Lower lobe of right lung (tissue), 2 donors: ENCODE results near the gene TMEM43. TPM values are rescaled to one million over a fixed set of nuclear protein-coding genes. Genes with fewer than 3 reads are reported as not detected.

Source experiments
- ATAC-seq, 2 donors: fragments of 200-7000 bp; cut with Tn5 transposase; one replicate each; pipeline ENCODE4 v1.9.1; 2020 to 2022; ENCODE audit warnings: mild to moderate bottlenecking in 2 of 2, moderate library complexity in 2 of 2
- DNase-seq: peaks from one replicate; pipeline ENCODE4 v3.0.0-alpha.2; 2020
- H3K27ac ChIP-seq: fragments of 200-600 bp; one replicate; pipeline ENCODE4 v1.8.0; 2022
- H3K27me3 ChIP-seq: fragments of 200-600 bp; one replicate; pipeline ENCODE4 v1.8.0; 2022; ENCODE audit warnings: low read depth
- H3K36me3 ChIP-seq: fragments of 200-600 bp; one replicate; pipeline ENCODE4 v1.8.0; 2022; ENCODE audit warnings: mild to moderate bottlenecking
- H3K4me1 ChIP-seq: fragments of 200-600 bp; one replicate; pipeline ENCODE4 v1.8.0; 2022
- H3K4me3 ChIP-seq: fragments of 200-600 bp; one replicate; pipeline ENCODE4 v1.8.0; 2022; ENCODE audit warnings: mild to moderate bottlenecking
- H3K9me3 ChIP-seq: fragments of 200-600 bp; one replicate; pipeline ENCODE4 v1.8.0; 2022
- intact Hi-C: fragments of 100-400 bp; cut with DNase I; formaldehyde crosslinking; loops from one replicate; pipeline ENCODE4 v1.11.0; 2022
- total RNA-seq: library from RNA; stranded (reverse); fragmentation: NEBNext Ultra II Directional; extraction: Animal tissue kit (Norgen Biotek cat#: 25700); gene quantifications from one replicate; pipeline ENCODE4 v1.2.1, GENCODE V29; 2021
- TF ChIP-seq, protein P1 (sequence below): fragments of 200-600 bp; IDR thresholded peaks from one replicate; pipeline ENCODE4 v1.8.0; 2022; ENCODE audit warnings: antibody characterized with exemption, mild to moderate bottlenecking
- donor health status: DM: no; HTN: yes; CAD: no; lungs with severe emphysema.

Gene TMEM43
- total RNA-seq, 1 donor from 2014 or later = 73.7 TPM

DNA sequence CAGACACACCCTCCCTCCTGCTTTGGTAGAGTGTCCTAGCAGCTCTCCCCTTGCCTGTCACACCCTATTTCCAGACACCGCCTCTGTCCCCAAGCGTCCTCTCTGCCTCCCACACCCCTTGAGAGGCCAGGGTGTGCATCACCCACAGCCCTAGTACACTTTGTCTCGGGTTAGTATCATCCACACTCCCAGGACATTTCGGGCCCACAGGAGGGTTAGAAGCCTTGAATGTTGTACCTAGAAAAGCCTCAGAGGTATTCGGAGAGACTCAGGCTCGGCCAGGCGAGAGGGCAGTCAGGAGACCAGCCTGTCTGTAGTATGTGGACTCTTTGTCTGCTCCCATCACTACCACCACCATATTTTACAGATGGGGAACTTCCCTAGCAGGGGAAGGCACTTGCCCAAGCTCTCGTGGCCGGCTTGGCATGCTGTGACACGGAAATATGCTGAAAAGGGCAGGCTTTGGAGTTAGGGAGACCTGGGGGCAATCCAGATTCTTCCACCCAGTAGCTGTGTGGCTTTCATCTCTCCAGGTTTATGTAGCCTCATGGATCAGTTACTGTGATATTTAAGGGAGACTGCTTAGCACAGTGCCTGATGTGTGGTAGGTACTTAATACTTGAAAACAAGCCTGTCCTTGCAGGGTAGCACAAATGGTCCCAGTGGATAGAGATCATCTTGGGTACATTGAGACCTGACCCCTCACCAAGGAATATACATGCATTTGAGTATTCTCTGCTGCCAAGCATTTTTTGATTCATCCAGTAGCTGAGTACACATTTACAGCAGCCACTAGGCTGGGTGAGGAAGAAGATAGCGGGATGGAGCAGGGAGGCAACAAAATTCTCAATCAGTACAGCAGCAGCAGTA is 1.4 kb downstream of the TMEM43 start:
- intact Hi-C loops = no loop called here
- ATAC-seq (no peak), DNase-seq (no peak)
- Histone ChIP-seq H3K4me1 (peaks cover 43% of the 10 kb centered on the region), H3K27me3 (no peaks in the 10 kb centered on the region), H3K27ac (peak overlapping the region; percentile 99), H3K4me3 (peak overlapping the region; percentile 95), H3K9me3 (no peaks in the 10 kb centered on the region), H3K36me3 (peaks cover 43% of the 10 kb centered on the region)
- TF ChIP-seq, protein P1, sequence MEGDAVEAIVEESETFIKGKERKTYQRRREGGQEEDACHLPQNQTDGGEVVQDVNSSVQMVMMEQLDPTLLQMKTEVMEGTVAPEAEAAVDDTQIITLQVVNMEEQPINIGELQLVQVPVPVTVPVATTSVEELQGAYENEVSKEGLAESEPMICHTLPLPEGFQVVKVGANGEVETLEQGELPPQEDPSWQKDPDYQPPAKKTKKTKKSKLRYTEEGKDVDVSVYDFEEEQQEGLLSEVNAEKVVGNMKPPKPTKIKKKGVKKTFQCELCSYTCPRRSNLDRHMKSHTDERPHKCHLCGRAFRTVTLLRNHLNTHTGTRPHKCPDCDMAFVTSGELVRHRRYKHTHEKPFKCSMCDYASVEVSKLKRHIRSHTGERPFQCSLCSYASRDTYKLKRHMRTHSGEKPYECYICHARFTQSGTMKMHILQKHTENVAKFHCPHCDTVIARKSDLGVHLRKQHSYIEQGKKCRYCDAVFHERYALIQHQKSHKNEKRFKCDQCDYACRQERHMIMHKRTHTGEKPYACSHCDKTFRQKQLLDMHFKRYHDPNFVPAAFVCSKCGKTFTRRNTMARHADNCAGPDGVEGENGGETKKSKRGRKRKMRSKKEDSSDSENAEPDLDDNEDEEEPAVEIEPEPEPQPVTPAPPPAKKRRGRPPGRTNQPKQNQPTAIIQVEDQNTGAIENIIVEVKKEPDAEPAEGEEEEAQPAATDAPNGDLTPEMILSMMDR = no peak

DNA sequence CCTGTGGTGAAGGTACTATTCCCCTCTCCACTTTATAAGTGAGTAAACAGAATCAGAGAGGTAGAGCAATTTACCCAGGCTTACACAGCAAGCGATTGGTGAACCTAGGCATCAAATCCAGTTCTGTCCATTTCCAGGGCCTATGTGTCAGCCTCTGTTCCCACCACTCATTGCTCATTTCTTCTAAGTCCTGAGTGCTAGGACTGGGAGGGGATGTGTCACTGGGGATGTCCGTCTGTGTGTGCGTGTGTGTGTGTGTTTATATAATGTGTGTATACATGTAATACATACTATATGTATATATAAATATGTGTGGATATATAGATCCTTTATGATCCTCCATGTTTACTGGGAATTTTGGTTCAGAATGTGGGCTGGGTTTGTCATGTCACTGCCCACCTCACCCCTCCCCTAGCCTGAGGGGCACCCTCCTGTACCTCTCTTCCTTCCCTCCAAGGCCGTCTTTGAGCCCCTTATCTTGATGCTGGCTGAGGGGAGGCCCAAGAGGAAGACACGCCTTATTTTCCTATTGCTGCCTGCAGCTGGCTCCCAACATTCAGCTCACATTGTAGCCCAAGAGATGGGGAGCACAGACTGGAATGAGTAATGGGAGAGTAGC is 2.1 kb downstream of the TMEM43 start:
- H3K27me3 ChIP-seq = no peaks in the 10 kb centered on the region
- TF ChIP-seq, protein P1 = no peak
- peak overlapping the region; percentile 95 for H3K4me3 ChIP-seq
- peaks cover 43% of the 10 kb centered on the region for H3K4me1 ChIP-seq
- no peaks in the 10 kb centered on the region for H3K9me3 ChIP-seq
- intact Hi-C loops = no loop called here
- DNase-seq (no peak), ATAC-seq (no peak)
- H3K27ac ChIP-seq = peak overlapping the region; percentile 99
- peaks cover 46% of the 10 kb centered on the region for H3K36me3 ChIP-seq

DNA sequence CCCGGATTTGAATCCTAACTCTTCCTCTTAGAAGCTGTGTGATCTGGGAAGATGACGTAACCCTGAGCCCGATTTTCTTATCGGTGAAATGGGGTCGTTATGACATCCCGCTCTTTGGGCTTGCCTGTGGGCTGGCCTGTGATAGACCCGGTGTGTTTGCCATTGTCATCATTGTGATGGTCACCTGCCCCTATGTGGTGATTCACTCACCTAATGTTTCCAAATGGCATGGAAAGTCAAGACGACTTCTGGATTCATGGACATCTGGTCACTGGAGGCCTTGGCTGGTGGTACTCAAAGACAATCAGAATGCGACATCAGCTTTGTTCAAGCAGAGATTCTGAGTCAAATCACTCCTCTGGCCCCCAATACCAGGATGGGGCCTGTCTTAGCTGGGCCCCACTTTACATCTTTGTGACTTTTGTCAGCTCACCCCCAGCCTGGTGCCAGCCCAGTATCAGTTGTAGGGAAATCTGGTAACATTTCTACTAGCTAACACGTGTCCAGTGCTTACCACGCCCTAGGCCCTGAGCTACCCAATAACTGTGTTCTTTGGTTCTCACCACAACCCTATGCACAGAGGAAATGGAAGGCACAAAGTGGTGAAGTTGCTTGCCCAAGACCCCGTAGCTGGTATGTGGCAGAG is 2.8 kb downstream of the TMEM43 start:
- peak overlapping the region; percentile 99 for H3K27ac ChIP-seq
- intact Hi-C loops = no loop called here
- TF ChIP-seq, protein P1 = no peak
- peaks cover 53% of the 10 kb centered on the region for H3K36me3 ChIP-seq
- ATAC-seq = no peak
- H3K4me3 ChIP-seq = no peak overlapping the region
- no peak for DNase-seq
- no peaks in the 10 kb centered on the region for H3K9me3 ChIP-seq
- no peaks in the 10 kb centered on the region for H3K27me3 ChIP-seq
- H3K4me1 ChIP-seq = peaks cover 43% of the 10 kb centered on the region

DNA sequence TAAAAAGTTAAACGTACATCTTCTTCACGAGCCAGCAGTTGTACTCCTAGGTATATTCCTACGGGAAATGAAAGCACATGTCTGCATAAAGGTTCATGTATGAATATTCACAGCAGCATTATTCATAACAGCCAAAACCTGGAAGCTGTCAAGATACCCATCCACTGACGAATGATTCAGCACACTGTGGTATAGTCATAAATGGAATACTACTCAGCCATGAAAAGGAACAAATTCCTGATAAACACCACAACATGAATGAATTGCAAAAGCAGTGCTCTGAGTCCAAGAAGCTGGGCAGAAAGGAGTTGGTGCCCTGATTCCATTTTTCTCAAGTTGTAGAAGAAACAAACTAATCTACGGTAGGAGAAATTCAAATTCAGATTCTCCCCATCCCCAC is 3.9 kb downstream of the TMEM43 start:
- no peak for DNase-seq
- H3K4me1 ChIP-seq = peaks cover 35% of the 10 kb centered on the region
- intact Hi-C loops = no loop called here
- TF ChIP-seq, protein P1 = no peak
- H3K36me3 ChIP-seq = peaks cover 64% of the 10 kb centered on the region
- no peaks in the 10 kb centered on the region for H3K27me3 ChIP-seq
- no peak overlapping the region for H3K27ac ChIP-seq
- no peak for ATAC-seq
- H3K9me3 ChIP-seq = no peaks in the 10 kb centered on the region
- no peak overlapping the region for H3K4me3 ChIP-seq

DNA sequence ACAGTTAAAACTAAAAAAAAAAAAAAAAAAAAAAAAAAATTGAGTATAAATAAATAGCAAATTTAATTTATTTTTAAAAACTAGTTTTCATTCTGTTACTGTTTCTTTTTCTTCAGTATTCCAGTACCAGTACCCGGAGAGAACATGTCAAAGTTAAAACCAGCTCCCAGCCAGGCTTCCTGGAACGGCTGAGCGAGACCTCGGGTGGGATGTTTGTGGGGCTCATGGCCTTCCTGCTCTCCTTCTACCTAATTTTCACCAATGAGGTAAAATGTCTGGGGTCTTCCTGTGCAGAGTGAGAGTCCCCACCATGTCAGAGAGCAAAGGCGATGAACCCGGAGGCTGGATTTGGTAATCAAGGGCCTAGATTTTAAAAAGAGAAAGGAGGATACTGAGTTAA is 4.4 kb downstream of the TMEM43 start:
- Histone ChIP-seq H3K27me3 (no peaks in the 10 kb centered on the region), H3K36me3 (peaks cover 69% of the 10 kb centered on the region), H3K4me3 (no peak overlapping the region), H3K27ac (no peak overlapping the region), H3K4me1 (peaks cover 31% of the 10 kb centered on the region), H3K9me3 (no peaks in the 10 kb centered on the region)
- ATAC-seq = no peak
- DNase-seq = no peak
- TF ChIP-seq, protein P1 = no peak
- intact Hi-C loops = no loop called here
